HG02973 (cell line): ENCODE data around the gene SIPA1L3.
"Not testable (repeated sequence)": the region's sequence is repeated elsewhere in the genome, so short reads cannot be mapped to it uniquely, and the experiment has no call there.

Experiments
- ATAC-seq: cut with Tn5 transposase; IDR thresholded peaks from one replicate; pipeline ENCODE4 v1.9.1; 2021; ENCODE audit warnings: moderate library complexity; ENCODE audit not compliant: unreplicated experiment

The SIPA1L3 gene

DNA sequence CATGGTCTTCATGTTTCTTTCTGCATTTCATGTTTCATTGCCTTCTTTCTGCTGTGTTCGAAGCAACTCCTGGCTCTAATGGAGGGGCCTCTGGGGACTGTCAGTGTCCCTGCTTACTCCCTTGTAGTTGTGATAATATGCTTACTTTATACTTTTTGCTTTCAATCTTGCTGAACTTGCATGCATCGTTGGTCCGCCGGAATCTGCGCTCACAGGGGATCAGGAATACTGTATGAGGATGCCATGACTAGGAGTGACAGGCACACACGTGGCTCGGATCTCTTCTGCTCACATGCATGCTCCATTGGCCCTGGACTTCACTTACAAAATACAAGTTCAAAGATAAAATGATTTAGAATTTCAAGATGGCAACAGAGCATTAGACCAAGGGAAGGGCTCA, 108.8 kb downstream of the SIPA1L3 start:
- no peak for ATAC-seq

DNA sequence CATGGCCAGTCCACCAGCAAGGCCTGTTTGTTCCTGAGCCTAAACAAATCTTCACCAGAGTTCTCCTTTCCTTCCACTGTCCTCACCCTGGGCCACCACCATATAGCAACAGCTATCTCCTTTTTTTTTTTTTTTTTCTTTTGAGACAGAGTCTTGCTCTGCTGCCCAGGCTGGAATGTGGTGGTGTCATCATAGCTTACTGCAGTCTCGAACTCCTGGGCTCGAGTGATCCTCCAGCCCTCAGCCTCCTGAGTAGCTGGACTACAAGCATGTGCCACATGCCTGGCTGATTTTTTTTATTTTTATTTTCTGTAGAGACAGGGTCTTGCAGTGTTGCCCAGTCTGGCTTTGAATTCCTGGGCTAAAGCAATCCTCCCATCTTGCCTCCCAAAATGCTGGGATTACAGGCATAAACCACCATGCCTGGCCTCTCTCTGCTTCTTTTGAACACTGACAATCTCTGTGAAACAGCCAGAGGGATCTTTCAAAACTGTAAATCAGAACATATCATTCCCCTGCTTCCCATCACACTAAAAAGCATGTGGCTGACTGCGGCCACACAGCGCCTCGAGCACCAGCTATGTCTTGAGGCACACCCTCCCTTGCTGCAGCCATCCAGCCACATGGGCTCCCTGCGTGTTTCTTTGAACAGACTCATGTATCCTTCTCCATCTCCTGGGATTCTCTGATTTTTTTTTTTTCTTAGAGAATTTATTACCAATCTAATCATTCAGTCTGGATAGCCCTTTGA, 110.6 kb downstream of the SIPA1L3 start:
- no peak for ATAC-seq

DNA sequence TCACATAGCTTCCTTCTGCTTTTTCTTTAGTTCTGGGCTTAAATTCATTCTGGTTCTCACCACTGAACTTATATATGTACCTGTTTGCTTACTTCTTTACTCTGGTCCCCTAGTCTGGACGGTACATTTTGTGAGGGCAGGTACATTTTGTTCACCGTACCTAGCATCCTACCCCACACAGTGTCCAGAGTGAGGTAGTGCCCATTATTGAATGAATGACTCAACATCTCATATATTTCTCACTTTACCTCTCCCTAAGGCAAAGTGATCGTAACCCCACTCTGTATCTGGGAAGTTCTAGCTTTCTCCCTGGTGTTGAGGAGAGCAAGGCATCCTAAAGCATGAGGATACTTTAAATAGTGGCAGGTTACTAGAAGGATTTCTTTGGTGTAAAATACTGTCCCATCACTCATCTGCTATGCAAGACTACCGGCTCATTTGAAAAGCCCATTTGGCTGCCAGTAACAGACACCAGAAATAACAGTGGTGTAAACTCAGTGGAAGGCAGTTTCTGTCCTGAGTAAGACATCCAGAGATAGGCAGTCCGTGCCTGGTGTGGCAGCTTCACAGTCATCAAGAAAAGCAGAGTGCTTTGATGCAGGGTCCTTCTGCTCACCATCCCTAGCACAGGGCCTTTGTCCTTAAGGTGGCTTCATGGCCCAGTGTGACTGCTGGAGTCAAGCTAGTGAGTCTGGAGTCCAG, 111.8 kb downstream of the SIPA1L3 start:
- ATAC-seq = no peak

DNA sequence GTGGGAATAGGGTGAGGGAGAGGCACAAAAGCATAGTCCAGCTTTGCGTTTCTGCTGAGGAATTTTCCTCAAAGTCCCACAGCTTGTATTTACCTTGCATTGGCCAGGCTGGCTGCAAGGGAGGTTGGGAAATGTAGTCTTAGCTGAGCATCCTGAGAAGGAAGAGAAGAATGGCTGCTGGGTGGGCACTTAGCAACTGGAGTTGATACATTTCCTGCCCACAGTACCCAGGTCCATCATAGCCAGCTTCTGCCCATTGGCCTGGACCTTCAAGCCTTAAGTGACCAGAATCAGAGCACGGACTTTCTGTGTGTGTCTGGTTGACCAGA, 112.4 kb downstream of the SIPA1L3 start:
- no peak for ATAC-seq

DNA sequence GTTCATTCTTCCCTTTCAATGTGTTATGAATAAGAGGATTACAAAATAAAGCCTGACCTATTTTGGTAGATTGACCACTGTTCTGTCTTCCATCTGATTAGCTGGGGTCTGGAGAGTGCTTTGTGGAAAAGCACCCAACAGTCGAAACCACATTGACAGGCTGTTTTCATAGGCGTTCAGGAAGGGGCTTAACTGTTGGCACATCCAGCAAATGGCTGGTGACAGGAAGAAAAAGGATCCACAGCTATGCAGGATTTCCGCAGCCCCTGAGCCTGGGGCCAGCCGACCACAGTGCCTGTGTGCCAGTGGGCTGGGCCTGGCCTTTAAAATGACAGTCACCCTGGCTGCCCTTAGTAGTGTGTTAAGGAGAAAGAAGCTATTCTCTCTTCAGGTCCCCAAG, 113.3 kb downstream of the SIPA1L3 start:
- ATAC-seq = no peak

DNA sequence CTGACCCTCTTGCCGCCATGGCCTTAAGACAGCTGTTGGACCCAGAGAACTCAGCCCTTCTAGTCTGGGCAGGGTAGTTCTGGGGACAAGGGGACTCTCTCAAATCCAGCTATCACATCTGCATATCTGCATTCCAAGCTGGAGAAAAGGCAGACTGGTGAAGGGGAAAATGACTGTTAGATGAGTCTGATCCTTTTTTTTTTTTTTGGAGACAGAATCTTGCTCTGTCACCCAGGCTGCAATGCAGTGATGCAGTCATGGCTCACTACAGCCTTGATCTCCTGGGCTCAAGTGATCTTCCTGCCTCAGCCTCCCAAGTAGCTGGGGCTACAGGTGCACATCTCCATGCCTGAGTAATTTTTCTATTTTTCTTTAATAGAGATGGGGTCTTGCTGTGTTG, 114.3 kb downstream of the SIPA1L3 start:
- ATAC-seq = no peak

DNA sequence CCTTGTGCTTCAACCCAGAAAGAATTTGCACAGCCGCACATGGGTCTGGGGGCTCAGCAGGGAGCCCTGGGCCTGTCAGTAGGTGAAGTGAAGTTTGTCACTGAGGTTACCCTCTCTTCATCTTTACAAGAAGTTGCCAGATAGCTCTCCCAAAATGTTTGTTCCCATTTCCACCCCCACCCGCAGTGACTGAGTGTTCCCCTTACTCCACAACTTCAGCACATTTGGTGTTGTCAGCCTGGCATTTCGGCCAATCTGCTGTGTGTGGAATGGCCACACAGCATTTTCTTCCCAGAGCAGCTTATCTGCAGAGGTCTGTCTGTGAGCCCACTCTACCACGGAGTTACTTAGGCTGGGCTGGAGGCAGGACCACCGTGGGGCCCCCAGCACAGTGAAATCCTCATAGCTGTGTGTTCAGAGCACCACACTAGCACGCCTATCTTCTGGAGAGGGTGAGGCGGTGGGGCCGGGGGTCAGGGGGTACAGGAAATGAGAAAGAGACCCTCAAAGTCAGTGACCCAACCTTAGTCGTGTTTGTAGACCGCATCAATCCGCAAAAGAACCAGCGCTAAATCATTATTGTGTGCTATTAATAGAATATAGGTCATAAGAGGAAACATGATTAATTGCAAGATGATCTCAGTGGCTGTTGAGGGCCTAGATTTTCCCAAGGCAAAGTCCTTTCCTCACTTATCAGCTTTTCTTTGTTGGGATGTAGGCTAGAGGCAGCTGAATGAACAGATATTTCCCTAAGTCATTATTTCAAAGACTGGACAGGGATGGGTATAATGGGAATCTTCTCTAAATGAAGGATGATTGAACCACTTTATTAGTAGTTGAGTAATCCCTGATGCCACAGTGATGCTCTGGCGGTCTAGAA, 116.0 kb downstream of the SIPA1L3 start:
- ATAC-seq = no peak

DNA sequence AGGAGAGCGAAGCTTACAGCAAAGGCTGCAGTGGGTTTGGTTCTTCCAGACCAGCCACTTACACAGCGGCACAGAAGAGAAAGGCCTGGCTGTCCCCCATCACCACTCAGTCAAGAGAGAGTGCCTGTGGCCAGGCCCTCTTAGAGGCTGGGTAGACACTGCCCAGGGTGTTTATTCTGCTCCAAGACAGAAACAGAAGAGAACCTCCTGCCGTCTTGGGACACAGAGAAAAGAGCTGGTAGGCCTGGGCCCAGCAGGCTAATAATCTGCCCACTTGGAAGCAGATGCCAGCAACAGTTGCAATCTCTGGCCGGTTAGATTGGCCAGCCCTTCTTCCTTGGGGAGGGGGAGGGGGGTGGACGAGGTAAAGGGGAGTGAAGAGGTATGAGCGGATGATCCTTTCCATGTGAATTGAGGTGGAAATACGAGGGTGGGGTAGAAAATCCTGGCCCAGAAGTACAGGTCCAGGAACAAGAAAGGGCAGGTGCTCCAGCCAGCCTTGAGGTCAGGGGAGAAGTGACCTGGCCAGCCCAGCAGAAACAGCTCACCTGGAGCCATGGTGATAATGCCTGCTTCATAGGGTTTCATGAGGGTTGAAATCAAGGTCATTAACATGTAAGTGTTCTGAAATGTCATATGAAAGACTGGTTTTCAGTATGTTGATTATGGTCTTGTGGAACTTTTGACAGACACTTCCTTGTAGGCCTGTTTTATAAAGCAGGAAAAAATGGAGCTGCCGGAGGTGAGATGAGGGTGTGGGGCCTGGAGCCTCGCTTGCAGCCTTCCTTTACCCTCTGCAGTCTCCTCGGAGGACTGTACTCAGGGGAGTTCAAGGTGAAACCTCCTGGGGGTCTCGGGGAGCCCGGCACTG, 116.9 kb downstream of the SIPA1L3 start:
- ATAC-seq = no peak

DNA sequence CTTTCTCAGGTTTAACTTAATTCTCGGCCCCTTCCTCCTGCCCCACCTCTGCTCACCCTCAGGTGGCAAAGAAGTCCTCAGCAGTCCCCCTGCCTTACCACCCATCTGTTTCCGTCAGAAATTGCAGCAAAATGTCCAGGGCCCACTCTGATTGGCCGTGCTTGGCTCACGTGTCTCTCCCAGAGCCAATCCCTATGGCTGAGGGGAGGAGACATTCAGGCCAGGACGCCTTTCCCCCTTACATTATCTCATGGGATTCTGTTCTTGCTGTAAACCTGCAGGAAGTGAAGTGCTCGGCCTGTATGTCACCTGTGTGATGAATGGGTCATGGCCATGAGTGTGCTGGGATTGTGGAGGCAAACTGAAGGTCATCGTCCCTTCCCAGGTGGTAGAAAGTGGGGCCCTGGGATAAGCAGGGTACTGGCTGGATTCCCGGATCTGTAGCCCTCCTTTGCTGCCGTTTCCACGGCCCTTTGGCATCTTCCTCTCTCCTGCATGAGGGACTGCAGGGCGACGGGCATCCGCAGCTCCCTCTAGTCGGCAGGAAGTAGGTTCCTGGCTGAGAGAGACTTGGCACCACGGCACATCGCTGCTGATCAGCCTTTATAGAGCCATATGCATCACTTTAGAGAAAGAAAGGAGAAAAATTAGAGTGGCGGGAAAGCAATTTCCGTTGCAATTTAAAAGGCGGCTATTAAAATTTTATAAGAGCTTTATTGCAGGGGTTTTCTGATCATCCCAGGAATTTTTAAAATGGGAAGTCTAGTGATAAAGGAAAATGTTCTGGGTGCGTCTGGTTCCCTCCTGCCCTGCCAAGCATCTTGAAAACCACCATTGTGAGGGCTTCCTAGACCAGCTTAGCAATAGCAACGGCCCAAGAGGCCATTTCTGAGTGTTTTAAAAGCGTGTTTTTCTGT, 118.2 kb downstream of the SIPA1L3 start:
- ATAC-seq = no peak

DNA sequence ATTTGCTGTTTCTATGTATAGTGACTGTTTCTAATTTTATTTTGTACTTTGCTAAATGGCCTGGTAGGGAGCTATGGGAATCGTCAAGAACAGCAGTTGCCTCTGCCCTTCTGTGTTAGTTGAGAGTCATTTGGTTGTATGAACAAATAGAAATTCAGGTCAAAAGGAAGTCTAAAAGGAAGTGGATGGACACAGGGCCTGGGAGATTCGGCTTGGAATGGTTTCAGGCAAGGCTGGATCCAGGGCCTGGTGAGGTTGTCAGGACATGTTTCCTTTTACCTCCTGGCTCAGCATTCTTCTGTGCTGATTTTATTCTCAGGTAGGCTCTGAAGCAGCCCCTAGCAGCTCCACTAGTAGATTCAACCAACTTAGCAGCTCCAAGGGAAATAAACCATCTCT, 118.9 kb downstream of the SIPA1L3 start:
- ATAC-seq = no peak

DNA sequence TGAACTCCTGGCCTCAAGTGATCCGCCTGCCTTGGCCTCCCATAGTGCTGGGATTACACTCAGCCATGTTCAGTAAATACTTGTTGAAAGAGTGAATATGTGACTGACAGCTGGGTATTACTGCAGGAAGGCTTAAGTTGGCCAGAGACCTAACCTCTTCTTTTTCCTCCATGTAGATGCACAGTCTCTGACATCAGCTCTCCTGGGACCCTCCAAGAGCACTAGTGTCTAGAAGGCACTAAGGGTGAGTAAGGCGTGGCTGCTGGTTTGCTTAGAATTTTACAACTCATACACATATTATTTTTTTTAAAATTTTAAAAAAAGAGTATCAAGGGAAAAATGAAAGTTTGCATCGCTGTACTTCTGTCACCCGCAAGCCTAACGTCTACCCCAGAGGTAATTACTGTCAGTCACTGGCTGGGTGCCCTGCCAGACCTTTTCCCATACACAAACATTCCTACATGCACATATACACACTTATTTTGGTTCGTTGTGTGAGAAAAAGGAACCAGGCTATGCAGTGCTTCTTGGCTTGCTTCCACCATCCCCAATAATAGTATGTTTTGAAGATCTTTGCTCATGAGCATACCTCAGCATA, 122.0 kb downstream of the SIPA1L3 start:
- ATAC-seq = no peak

DNA sequence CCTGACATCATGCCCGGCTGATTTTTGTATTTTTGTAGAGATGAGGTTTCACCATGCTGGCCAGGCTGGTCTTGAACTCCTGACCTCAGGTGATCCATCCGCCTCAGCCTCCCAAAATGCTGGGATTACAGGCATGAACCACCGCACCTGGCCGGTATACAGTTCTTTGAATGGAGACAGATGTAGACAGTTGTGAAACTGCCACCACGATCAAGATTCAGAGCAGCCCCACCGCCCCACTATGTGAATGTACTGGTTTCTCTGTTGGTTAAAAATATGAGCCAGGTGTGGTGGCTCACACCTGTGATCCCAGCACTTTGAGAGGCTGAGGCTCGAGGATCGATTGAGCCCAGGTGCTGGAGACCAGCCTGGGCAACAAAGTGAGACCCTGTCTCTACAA, 123.0 kb downstream of the SIPA1L3 start:
- ATAC-seq = not testable (repeated sequence)

DNA sequence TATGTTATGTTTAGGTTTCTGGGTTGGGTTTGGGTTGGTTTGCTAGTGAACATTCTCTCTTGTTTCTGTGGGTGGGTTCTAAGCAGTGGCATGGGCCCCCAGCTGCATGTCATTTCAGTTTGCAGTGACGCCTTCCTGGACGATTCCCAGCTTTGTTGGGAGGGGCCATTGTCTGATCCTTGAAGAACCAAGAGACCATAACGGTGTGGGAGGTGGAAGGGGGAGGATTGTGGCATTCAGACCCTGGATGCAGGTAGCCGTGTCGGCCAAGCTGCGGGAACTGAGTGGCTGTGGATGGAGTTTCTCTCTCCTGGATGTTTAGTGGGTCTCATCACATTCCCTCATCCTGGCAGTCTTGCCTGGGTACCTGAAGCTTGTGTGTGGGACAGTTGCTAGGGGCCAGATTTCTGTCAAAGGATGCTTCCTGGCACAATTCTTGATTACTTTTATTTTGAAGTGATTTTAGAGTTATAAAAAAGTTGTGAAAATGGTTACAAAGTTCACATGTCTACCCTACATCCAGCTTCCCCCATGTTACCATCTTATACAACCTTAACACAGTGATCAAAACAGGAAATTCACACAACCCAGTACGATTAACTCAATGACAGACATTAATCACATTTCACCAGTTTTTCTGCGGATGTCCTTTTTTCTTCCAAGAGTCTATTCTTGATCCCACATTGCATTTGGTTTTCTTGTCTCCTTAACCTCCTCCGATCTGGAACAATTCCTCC, 123.8 kb downstream of the SIPA1L3 start:
- no peak for ATAC-seq

DNA sequence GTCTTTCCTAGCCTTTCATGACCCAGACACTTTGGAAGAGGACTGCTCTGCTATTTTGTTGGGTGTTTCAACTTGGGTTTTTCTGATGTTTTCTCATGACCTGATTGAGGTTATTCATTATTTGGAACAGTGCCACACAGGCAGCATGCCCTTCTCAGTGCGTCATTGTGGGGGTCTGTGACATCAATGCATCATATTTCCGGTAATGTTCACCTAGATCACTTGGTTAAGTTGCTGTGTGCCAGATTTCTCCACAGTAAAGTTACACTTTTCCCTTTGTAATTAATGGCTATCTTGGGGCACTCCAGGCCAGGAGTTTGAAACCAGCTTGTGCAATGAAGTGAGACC, 124.4 kb downstream of the SIPA1L3 start:
- no peak for ATAC-seq

DNA sequence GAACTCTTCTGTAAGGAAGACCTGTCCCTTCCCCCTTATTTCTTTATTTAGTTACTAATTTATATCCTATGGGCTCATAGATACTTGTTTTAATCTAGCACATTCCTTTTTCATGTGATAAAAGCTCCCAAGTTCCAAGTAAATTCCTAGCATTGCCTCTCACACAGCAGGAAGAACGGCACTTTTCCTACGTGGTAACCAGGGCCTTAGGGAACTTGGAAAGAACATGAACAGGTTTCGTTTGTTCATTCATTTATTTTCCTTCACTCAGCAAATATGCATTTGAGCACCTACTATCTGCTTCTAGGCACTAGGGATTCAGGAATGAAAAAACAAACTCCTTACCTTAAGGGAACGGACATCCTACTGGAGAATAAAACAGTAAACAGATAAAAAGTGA, 125.1 kb downstream of the SIPA1L3 start:
- no peak for ATAC-seq

DNA sequence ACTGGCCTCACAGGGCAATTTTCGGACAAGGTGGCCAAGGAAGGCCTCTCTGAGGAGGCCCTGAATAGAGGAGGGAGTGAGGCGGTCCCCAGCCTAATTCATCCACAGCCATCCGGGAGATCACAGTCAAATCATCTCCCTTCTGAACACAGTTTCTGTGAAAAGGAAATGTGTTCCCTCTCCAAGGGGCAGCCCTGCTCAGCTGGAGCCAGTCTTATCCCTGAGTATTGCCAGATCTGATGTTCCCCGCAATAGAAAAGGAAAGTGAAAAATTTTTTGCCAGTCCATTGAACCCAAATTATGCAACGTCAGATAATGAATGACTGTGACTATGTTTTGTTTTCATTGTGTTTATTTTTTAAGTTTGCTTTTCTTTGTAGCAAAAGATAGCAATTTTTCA, 125.9 kb downstream of the SIPA1L3 start:
- ATAC-seq = no peak

DNA sequence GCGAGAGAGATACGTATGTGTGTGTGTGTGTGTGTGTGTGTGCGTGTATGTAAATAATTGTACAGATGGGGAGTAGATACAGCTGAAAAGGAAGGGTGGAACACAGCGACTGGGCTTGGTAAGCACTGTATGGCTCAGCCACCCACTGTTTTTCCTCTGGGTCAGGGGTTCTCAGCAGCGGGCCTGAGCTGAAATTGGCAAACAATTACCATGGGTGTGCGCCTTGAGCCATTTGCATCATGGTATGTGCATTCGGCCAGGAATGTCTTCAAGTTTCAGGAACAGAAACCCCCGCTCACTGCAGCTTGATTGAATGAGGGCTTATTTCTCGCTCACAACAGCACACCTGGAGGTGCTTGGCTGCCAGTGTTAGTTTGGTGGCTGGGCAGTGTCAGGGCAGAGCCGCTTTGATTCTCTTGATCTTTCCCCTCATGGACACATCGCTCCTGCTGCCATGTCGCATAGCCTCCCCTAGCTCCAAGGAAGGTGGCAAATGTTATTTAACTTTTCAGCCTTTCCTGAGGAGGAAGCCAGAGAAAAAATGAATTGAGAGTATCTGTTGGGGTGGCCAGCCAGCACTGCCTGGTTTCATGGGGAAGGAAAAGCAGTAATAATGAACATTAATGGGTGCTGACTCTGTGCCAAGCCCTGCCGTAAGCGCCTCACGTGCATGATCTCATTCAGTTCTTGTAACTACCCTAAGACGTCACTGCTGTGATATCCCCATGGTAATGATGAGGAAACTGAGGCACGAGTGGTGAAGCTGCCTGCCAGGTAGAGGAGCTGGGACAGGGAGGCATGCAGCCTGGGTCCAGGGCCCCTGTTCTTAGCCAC, 126.9 kb downstream of the SIPA1L3 start:
- ATAC-seq = peak; percentile 61

DNA sequence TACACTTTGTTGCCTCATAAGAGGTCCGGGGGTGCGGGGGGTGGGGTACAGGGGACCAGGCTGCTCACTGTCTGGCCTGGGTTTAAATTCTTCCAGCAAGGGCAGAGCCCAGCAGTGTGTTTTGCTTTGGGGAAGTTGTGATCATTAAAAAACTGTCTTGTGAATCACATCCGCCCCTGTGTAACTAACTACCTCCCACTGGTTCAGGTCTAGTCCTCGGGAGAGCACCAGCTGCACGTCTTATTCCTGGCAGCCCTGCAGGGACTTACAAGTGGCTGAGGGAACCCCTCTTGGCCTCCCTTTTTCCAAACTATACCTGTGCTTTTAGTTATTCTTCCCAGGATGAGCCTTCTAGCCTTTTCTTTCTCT, 127.5 kb downstream of the SIPA1L3 start:
- ATAC-seq = no peak
